GM19025 (cell line): ENCODE data around the gene TRIM44.
"Not testable (repeated sequence)": the region's sequence is repeated elsewhere in the genome, so short reads cannot be mapped to it uniquely, and the experiment has no call there.

Source experiments
- ATAC-seq: cut with Tn5 transposase; IDR thresholded peaks from one replicate; pipeline ENCODE4 v1.9.1; 2021; ENCODE audit warnings: mild to moderate bottlenecking, low read depth, moderate library complexity; ENCODE audit not compliant: unreplicated experiment

The TRIM44 gene

DNA sequence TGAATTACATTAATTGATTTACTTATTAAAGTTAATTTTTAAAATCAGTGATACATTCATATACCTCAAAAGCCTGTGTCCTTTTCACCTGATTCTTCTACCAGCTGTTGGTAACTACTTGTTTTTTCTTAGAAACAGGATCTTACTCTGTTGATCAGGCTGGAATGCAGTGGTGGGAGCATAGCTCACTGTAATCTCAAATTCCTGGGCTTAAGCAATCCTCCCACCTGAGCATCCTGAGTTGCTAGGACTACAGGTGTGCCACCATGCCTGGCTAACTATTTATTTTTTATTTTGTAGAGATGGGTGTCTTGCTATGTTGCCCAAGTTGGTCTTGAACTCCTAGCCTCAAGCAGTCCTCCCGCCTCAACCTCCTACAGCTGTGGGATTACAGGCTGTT lies 4.7 kb downstream of the TRIM44 start:
- no peak for ATAC-seq

DNA sequence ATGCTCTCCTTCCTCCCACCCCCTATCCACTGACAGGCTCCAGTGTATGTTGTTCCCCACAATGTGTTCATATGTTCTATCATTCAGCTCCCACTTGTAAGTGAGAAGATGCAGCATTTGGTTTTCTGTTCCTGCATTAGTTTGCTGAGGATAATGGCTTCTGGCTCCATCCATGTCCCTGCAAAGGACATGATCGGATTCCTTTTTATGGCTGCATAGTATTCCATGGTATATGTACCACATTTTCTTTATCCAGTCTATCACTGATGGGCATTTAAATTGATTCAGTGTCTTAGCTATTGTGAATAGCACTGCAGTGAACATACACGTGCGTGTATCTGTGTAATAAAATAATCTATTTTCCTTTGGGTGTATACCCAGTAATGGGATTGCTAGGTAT lies 5.8 kb downstream of the TRIM44 start:
- not testable (repeated sequence) for ATAC-seq

DNA sequence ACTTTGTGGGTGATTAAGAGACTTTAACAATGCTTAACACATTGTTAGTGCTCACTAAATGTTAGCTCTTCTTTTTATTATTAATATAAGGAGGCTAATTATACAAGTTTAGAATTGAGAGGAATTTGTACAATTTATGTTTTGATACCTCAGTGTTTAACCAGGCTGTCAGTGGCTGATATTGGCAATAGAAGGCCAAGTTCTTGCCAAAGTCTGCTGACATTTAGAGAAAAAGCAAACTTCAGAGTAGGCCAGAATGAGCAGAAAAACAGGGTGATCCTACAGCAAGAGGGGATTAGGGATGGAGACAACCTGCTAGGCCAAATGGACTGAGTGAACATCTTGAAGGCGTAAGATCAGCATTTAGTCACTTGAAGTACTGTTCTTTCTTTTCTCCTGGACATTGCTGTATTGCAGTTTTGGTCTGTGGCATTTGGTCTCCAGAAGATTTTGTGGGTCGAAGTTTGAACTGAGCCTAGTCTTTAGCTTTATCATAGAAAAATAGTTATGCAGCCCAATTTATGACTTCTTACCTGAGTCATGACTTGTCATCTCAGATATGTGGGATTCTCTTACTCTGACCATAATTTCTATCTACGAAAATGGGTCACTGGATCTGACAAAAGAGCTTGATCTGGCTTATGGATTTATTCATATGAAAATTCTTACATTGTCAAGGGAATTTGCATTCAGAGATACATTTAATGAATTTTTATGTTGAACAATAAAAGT lies 9.0 kb downstream of the TRIM44 start:
- no peak for ATAC-seq

DNA sequence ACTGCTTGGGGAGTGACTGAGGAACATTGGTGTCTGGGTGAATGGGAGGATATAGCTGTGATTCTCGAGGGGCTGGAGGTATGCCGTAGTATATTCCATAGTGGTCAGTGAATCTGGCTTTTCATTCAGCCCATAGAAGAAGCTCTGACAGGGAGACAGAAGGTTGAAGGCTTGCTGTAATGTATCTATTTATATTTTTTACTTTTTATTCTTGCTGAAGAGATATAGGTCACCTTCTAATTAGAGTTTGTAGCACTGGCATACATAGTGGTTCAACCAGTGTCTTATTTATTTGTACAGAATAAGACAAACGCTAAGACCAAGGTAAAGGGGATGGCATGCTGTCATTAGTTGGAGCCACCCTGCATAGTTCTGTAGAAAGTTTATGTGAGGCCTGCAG lies 10.0 kb downstream of the TRIM44 start:
- no peak for ATAC-seq

DNA sequence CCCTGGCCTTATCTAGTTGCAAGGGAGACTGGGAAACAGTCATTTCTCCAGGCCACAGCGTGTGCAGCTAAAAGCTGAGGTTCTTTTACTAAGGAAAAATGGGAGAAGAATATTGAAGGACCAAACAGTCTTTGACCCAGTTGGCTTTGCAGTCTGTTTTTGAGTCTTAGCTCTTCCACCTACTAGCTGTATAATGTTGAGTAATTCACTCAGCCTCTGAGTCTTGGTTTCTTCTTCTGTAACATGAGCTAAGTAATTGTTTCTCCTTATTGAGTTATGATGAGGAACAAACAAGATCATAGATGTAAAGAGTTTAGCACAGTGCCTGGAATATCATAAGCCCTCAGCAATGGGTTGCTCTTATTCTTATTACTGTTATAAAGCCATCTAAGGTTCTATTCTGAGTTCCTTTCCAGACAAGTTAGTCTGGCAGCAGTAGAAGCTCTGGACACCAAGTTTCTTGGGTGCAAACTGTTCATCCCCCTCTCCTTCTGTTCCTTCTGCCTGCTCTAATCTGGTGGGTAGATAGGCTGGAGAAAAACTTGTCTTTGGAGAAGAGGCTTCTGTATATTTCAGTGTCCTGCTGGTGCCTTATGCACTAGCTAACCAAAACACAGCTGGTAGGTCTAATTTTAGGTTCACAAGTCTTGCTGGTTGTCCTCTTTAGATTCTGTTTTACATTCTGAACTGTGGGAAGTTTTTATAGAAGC lies 13.5 kb downstream of the TRIM44 start:
- peak; percentile 48 for ATAC-seq

DNA sequence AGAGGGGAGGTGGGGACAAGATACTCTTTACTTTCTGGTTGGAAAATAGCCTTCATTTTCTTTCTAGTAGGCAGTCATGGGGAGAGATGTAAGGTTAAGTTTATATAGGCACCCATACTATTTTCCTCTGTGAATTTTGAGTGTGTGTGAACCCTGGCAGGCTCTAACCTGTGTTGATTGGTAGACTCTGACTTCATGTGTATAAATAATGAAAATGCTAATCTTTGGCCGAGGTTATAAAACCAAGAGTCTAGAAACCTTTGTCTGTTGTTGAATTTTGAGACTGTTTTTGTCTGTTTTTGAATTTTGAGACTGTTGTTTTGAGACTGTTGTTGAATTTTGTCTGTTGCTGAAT lies 14.0 kb downstream of the TRIM44 start:
- ATAC-seq: no peak

DNA sequence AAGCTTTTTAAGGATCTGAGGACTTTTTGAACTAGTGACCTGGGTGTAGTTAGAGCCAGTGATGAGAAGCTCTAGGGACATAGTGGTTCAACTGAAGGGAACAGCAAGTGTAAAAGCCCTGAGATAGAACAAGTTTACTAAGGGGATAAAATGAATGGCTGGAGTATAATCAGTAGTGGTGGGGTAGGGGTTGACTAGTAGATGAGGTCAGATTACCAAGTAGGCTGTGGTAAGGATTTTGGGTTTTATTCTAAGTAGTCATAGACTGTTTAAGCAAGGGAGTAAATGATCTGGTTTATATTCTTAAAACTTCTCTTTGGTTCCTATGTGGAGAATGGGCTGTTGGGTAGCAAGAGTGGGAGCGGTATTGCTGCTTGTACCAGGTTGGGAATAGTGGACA lies 15.3 kb downstream of the TRIM44 start:
- no peak for ATAC-seq

DNA sequence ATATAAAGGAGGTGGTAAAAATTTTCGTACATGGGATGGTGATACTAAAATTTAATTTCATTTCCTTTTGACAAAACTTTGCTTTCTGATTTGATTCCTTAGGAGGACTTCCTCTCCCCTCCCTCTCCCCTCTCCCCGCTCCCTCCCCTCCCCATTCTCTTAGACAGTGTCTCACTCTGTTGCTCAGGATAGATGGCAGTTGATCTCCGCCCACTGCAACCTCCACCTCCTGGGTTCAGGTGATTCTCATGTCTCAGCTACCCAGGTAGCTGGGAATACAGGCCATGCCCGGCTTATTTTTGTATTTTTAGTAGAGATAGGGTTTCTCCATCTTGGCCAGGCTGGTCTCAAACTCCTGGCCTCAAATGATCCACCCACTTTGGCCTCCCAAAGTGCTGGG lies 15.9 kb downstream of the TRIM44 start:
- no peak for ATAC-seq

DNA sequence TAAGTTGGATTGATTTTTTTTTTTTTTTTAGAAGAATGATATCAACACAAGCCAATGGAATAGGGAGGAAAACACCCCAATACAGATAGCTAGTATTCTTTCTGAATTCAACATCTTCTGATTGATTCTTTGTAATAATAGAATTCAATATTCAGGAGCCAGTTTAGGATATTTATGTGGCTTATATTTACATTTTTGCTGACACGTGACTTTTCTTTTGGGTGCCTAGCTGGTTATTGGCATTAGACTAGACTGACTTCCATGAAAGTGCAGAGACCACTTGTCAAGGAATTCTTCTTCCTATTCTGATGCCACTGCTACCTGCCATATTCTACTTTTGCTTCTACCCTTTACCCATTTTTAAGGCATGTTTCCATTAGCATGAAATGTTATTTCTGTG lies 16.4 kb downstream of the TRIM44 start:
- ATAC-seq: no peak

DNA sequence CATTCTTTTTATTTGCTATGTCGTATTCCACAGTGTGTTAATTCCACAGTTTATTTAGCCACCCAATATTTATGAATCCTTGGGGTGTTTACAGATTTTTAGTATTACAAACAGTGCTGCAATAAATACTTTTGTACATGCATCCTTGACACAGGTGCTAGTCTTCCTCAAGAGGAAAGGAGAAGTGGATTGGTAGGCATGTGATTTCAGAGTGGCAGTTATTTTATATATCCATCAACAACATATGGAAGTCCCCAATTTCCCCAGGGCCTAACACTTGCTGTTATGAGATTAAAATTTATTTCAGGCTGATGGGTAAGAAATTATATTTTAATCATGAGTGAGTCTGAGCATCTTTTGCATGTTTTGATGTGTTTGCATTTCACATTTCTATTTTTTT lies 17.9 kb downstream of the TRIM44 start:
- ATAC-seq: no peak

DNA sequence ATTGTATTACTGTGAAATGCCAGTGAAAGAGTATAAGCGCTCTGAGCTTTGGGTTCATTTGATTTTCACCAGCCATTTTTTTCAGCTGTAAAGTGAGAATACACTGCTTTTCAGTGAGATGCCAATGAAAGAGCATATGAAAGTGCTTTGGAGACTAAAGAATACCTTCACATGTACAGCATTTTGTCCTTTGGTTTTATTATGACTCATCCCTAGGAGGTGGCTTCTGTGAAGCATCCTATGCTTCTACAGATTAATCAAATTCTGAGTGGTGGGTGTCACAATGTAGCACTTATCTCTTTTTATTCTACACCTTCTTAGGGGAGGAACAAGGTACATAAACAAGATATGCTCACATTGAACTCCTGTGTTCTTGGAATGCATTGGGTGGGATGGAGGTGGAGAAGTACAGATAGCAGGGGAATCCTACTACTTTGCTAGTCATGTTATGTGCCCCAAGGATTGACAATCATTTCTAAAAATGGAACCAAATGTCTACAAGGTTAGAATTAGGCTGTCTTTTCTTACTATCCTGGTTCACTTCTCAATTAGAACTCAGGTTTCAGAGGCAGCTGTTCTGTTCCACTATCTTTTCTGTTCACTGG lies 18.7 kb downstream of the TRIM44 start:
- ATAC-seq: no peak

DNA sequence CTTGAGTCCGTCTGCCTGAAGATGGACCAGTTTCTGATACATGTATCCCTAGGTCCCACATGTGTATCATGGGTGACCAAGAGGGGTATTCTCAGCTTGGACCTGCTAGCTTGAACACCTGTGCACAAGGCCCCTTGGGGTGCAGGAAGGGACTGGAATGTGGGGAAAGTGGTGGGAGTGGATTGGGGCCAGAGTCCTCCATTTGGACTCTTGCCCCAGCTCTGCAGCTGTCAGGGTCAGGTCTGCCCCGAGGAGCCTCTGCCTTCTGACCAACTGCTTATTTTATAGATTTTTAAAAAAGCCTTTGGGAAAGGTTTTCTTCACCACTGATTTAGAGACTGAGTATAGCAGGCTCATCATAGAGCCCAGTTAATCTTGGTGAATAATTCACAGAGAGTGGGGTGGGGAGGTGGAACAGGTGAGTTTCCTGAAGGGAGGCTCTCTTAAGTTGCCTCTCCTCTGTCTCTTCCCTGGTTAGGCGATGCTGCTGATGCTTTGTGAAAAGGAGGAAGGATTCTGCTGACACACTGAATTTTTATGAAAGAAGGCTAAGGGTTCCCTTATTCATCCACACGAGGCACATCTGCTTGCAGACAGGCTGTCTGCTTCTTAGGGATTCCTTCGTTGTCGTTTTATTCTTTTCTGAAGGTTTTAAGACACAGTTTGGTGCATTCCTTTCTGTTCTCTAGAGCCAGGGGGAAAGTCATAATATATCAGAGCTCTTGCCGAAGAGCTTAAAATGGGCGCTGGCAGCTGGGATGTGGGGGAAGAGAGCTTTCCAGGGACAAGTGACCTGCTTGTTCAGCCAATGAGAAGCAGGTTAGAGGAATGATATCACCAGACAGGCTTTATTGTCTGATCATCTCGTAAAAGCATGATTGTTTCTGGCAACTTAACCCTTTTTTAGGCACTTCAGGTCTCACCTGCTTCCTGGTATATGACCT lies 19.9 kb downstream of the TRIM44 start:
- ATAC-seq: no peak

DNA sequence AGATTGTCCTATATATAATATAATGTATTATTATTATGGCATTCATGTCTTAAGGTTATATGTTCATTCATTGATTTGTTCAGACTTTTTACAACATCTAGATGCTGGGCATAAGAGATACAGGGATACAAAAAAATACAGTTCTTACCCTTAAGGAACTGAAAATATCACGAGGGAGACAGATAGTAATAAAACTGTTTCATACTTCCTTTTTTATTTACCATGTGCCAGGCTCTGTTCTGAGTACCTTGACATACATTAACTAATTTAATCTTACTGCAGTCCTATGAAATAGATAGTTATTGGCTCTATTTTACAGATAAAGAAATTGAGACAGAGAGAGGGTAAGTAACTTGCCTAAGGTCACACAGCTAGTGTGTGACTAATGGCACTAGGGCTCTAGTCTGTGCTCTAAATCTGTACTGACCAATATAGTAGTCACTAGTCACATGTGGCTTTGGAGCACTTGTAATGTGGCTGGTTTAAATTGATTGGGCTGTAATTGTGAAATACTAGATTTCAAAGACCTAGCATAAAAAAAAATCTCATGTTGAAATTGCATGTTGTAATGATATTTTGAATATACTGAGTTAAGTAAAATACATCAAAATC lies 21.3 kb downstream of the TRIM44 start:
- peak; percentile 60 for ATAC-seq

DNA sequence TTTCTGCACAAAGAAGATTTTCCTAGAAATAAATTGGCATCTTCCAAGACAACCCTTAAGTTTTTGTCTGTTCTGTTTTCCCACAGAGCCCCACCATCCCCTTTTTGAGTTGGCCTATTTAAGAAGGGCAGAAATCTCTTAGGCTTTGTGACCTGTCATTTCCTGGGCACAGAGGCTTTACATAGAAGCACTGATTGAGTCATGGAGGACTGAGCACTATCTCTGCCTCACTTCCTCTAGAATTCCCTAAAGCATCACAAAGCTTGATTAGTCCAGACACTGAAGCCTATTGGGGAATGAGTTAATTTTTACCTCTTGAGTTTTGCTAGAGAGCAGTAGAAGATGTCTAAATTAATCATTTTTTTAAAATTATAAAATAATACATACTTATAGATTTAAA lies 25.4 kb downstream of the TRIM44 start:
- ATAC-seq: no peak

DNA sequence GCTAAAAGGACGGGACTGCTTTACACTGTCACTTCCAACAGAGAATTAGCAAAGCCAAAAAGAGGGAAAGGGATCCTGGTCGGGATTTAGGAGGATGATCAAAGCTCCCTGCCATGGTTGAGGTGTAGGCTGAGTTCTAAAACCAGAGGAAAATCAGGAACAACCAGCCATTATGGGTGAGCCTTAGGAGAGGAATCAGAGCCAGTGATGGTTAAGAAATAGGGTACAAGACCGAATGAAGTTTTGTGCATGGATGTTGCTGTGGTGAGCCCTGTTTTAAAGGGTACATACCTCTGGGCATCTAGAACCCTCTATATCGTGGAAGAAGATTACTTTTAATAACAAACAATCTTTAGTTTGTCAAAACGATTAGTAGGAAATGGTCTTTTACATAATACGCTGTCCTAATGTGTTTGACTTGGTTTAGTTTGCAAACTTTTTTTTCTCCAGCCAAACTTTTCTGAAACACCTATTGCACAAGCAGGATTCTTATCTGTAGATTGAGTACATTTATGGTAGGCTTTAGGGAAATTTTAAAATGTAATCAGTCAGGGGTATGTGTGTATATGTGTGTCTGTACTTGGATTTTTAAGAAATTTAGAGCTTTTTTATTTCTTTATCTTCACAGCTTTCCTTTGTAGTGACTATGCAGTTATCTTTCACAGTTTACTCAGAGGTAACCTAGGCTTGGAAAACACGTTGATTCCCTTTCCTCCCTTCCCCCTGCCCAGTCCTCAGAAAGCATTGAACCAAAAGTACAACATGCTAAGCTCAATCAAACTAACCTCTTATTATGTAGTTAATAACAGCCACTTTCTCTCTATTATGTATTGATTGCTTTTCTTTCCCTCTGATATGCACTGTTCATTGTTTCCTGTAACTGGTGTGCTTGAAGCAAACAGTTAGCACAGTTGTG lies 26.8 kb downstream of the TRIM44 start:
- no peak for ATAC-seq

DNA sequence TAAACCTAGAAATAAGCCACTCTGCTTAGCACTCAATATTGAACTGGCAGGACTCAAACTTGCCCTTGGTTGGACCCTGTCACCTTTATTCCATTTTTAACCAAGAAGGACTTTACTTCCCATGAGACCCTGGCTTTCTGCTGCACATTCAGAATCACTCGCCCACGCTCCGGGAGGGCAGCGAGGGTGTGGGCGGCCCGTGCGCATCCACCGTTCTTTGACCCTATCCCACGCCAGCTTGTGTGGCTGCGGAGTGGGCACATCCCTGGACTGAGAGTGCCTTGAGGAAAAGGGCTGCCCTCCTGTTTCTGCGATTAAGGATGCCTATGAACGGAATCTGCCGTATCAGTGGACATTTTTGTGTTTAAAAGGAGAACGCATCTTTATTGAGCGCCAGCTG lies 39.6 kb downstream of the TRIM44 start:
- ATAC-seq: no peak

DNA sequence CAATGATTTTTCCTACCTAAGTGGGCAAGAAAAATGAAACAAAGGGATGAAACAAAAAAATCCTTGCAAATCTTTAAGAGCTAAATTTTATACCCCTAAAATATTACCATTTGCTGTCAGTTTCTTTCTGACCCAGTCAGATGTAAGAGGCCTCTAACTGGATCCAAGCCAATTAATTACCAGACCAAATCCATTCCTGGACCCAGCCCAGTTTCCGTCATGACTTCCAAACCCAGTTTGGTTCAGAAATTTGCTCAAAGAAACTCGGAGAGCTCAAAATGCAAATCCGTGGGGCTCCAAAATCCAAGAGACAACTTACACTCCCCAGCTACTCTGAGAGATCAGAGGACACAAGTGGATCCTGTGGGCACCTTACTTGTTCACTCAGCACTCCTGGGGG lies 46.8 kb downstream of the TRIM44 start:
- ATAC-seq: no peak

DNA sequence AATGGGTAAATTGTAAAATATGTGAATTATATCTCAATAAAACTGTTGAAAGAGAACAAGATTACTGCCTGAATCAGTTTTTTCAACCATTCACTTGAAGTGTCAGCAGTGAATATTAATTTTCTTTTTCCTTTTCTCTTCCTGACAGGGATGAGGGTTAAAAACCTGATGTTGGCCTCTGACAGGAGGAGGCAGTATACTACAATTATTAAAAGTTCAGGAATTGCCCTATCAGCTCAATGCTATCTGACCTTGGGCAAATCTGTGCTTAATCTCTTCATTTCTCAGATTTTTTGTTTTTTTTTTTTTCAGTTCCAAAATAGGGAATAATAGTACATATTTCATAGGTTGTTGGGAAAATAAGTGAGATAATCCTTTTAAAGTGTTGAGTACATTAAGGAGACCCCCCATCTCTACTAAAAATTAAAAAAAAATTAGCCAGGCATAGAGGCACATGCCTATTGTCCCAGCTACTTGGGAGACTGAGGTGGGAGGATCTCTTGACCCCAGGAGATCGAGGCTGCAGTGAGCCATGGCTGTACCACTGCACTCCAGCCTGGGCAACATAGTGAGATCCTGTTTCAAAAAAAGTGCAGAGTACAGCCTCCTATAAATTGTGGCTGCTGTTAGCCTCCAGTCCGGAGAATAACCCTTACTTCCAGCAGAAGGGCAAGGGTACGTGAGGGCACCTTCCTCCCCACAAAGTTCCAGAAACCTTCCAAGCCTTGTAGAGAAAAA lies 48.8 kb downstream of the TRIM44 start:
- ATAC-seq: no peak

DNA sequence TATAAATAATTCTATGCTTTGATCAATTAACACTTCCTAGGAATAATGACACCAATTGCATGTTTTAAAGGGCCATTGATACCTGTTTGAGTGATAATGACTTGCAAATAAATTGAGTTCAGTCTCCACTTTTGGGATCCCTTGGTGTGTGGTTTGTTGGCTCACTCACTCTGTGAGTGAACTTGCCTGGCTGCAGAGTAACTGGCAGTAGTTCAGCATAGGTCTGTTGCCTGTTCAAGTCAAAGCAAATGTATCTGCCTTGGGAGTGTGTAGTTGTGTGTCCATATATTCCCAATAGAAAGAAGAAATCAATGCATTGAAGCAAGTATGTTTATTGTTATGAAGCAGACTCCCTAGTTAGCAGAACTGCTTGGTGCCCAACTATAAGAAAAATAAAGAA lies 49.3 kb downstream of the TRIM44 start:
- no peak for ATAC-seq
